ENCODE results near the gene RPL37A. TPM values are rescaled to one million over a fixed set of nuclear protein-coding genes. Genes with fewer than 3 reads are reported as not detected.

The RPL37A gene
- total RNA-seq, 4 donors from 2014 or later, result 1,064 to 1,421 (median 1,319) TPM

DNA sequence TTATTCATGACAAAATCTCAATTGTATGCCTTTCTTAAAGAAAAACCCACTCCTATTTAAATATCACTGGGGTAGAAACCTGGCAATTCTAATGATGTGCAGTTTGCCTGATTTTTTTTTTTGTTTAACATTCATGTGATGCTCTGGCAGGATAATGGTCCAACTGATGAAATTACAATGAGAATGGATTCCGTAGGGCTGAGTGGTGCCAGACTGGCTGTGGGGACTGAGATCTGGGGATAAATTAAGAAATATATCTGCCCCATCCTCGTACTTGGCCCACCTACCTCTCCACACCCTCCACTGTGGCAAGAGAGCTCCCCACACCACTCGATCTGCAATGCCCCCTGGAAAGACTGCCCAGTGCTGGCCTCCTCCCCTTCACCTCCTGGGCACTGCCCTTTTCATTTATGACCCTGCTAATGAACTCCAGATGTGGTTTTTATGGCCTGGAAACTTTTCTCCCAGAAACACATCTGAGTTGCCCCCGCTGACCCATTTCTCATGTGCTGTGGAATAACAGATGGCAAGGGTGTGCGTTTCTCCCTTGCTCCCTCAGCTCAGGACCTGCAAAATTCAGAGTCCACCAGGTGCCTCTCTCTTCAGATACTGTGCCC is 33.0 kb upstream of the RPL37A start:
- TF ChIP-seq CTCF (IDR thresholded peaks at IDR 0.05), result no peak
- ATAC-seq (ENCODE audit: low FRiP score) (no peak), DNase-seq (ENCODE audit: low spot score) (no peak)

DNA sequence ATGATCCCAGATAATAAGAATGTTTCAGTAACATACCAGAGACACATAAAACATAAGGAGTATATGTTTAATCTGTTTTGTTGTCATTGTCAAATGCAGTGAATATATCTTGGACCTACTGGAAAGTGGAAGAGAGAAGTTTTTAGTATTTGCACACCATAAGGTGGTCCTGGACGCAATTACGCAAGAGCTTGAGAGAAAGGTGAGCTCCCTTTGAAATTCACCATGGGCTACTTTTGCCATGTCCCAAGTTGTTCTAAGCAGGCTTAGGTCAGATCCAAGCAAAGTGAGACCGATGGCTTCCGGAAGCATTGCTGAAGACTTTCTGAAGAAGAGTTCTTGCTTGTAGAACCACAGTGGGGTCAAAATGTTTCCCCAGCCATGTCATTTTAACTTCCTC is 30.8 kb upstream of the RPL37A start:
- no peak for TF ChIP-seq CTCF (IDR thresholded peaks at IDR 0.05)
- ATAC-seq (ENCODE audit: low FRiP score), result no peak
- no peak for DNase-seq (ENCODE audit: low spot score)

DNA sequence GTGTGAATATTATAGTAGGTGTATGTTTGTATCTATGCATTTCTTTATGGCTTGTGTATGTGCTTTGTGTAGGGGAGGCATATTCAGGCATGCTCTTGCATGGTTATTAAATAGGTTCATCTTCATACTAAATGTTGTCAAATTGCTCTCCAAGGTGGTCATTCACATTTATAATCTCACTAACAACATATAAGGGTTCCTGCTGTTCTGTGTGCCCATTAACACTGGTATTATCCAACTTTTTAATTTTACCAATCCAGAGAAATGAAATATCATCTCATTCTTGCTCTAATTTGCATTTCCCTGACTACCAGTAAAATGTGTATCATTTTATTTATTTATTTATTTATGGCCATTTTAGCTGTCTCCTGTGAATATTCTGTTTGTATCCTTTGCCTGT is 29.0 kb upstream of the RPL37A start:
- no peak for DNase-seq (ENCODE audit: low spot score)
- no peak for TF ChIP-seq CTCF (IDR thresholded peaks at IDR 0.05)
- no peak for ATAC-seq (ENCODE audit: low FRiP score)

- TF ChIP-seq CTCF (IDR thresholded peaks at IDR 0.05), result no peak
- DNase-seq (ENCODE audit: low spot score), result no peak
Measured at GRCh38 chr2:216473187-216473586, 25.5 kb upstream of the RPL37A start.

DNA sequence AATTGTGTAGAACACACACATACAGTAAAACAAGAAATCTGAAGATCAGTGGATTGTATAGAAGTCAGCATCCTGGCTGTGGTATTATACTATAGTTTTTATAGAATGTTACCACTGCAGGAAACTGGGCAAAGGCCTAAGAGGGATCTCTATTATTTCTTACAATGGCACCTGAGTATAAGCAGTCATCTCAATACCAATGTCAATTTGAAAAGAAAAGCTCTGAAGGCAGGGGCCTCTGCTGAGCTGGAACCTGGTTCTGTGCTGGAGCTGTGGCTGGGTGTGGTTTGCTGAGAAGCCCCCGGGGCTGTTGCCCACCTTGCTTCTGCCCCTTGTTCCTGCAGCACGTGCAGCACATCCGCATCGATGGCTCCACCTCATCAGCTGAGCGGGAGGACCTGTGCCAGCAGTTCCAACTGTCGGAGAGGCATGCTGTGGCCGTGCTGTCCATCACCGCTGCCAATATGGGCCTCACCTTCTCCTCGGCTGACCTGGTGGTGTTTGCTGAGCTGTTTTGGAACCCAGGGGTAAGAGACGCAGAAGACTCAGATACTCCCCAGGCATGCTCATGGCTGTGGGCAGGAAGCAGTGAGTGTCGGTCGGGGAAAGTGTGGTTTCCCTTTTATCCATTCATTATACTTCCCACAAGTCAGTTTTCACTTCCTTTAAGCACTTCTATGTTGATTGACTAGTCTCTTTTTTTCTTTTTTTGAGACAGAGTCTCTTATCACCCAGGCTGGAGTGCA is 23.5 kb upstream of the RPL37A start:
- DNase-seq (ENCODE audit: low spot score), result no peak
- no peak for ATAC-seq (ENCODE audit: low FRiP score)
- no peak for TF ChIP-seq CTCF (IDR thresholded peaks at IDR 0.05)

More at GRCh38 chr2:216473187-216473586, 25.5 kb upstream of the RPL37A start:
- ATAC-seq (ENCODE audit: low FRiP score), result no peak

DNA sequence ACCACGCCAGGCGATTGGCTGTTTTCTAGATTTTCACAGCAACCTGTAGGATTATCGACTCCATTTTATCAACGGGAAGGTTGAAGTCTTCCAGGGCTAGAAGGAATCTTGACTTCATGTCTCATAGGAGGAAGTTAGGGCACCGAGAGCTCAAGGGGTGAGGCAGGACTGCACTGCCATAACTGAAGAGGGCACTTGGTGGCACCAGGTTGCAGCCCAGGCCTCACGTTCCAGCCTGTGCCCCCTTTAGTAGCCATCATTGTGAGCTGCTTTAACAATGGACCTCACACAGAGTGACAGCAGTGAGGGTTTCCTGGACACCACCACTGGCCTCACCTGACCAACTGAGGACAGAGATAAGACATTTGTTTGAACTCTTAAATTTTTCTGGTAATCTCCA is 22.9 kb upstream of the RPL37A start:
- ATAC-seq (ENCODE audit: low FRiP score) (no peak), DNase-seq (ENCODE audit: low spot score) (no peak)
- TF ChIP-seq CTCF (IDR thresholded peaks at IDR 0.05), result no peak

All from omental fat pad (tissue), 4 donors.